ENCODE results near the gene CASS4.
"Not testable (repeated sequence)": the region's sequence is repeated elsewhere in the genome, so short reads cannot be mapped to it uniquely, and the experiment has no call there.

The CASS4 gene

DNA sequence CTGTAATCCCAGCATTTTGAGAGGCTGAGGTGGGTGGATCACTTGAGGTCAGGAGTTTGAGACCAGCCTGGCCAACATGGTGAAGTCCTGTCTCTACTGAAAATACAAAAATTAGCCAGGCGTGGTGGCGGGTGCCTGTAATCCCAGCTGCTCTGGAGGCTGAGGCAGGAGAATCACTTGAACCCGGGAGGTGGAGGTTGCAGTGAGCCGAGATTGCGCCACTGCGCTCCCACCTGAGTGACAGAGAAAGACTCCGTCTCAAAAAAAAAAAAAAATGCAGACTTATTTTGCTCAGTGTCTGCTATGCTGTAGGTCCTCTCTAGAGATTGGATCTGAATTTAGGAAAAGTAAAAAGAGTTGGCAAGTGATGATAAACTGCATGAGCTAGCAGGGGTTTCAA is 773 bp upstream of the CASS4 start:
- not testable (repeated sequence) for H3K9me3 ChIP-seq (ENCODE audit: control insufficient read depth, insufficient read depth, low read length); H3K4me3 ChIP-seq (ENCODE audit: low read length); H3K27me3 ChIP-seq (ENCODE audit: control insufficient read depth, insufficient read depth, low read length); H3K4me1 ChIP-seq (ENCODE audit: control insufficient read depth, insufficient read depth, low read length); DNase-seq (ENCODE audit: low read depth, low spot score); H3K36me3 ChIP-seq (ENCODE audit: control insufficient read depth, insufficient read depth, low read length); H3K27ac ChIP-seq (ENCODE audit: low read length)
- no CpG with 5 or more reads among the region's 7 CpGs for WGBS (ENCODE audit: insufficient coverage, insufficient read length)

- no peak overlapping the region for H3K4me3 ChIP-seq (ENCODE audit: low read length)
- DNase-seq (ENCODE audit: low read depth, low spot score) = no peak
- no peaks in the 10 kb centered on the region for H3K9me3 ChIP-seq (ENCODE audit: control insufficient read depth, insufficient read depth, low read length)
- H3K27me3 ChIP-seq (ENCODE audit: control insufficient read depth, insufficient read depth, low read length) = no peaks in the 10 kb centered on the region
- 100% methylated on average over 1 of the region's 7 CpGs for WGBS (ENCODE audit: insufficient coverage, insufficient read length)
- H3K27ac ChIP-seq (ENCODE audit: low read length) = no peak overlapping the region
- H3K4me1 ChIP-seq (ENCODE audit: control insufficient read depth, insufficient read depth, low read length) = no peaks in the 10 kb centered on the region
- peaks cover 4% of the 10 kb centered on the region; the same call in 1 of the 2 replicates for H3K36me3 ChIP-seq (ENCODE audit: control insufficient read depth, insufficient read depth, low read length)
Measured at GRCh38 chr20:56412473-56412790, 372 bp downstream of the CASS4 start.

- no peak for DNase-seq (ENCODE audit: low read depth, low spot score)
- Histone ChIP-seq H3K4me1 (ENCODE audit: control insufficient read depth, insufficient read depth, low read length) (no peaks in the 10 kb centered on the region), H3K9me3 (ENCODE audit: control insufficient read depth, insufficient read depth, low read length) (no peaks in the 10 kb centered on the region), H3K27me3 (ENCODE audit: control insufficient read depth, insufficient read depth, low read length) (no peaks in the 10 kb centered on the region), H3K36me3 (ENCODE audit: control insufficient read depth, insufficient read depth, low read length) (0 out of 2 replicates have a peak, but pooled peaks cover under 1% of the 10 kb centered on the region), H3K4me3 (ENCODE audit: low read length) (no peak overlapping the region), H3K27ac (ENCODE audit: low read length) (no peak overlapping the region)
- no CpG with 5 or more reads among the region's 3 CpGs for WGBS (ENCODE audit: insufficient coverage, insufficient read length)
Measured at GRCh38 chr20:56412949-56413348, 889 bp downstream of the CASS4 start.

GRCh38 chr20:56414842-56415765 is 3.0 kb downstream of the CASS4 start:
- no CpG with 5 or more reads among the region's 12 CpGs for WGBS (ENCODE audit: insufficient coverage, insufficient read length)
- no peaks in the 10 kb centered on the region for H3K36me3 ChIP-seq (ENCODE audit: control insufficient read depth, insufficient read depth, low read length)
- no peaks in the 10 kb centered on the region for H3K9me3 ChIP-seq (ENCODE audit: control insufficient read depth, insufficient read depth, low read length)
- no peak for DNase-seq (ENCODE audit: low read depth, low spot score)
- H3K27me3 ChIP-seq (ENCODE audit: control insufficient read depth, insufficient read depth, low read length) = no peaks in the 10 kb centered on the region
- no peaks in the 10 kb centered on the region for H3K4me1 ChIP-seq (ENCODE audit: control insufficient read depth, insufficient read depth, low read length)
- H3K4me3 ChIP-seq (ENCODE audit: low read length) = no peak overlapping the region
- H3K27ac ChIP-seq (ENCODE audit: low read length) = no peak overlapping the region

DNA sequence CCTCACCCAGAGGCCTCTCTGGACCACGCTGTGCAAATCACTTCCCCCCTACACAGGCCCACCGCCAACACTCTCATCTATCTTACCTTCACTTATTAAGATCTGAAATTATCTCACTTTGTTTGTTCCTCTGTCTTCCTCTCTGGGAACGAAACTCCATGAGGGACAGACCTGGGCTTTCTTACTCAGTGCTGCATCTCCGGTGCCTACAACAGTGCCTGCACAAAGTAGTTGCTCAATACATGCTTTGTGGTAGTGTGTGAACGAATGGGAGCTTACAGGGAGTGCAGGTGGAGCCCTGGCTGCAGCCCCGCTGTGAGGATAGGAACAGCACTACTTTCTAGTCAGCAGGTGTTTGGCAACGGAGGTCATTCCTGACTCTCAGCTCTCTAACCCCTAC is 5.3 kb downstream of the CASS4 start:
- Histone ChIP-seq H3K27me3 (ENCODE audit: control insufficient read depth, insufficient read depth, low read length) (peaks cover 1% of the 10 kb centered on the region; the same call in 1 of the 2 replicates), H3K27ac (ENCODE audit: low read length) (no peak overlapping the region), H3K4me1 (ENCODE audit: control insufficient read depth, insufficient read depth, low read length) (no peaks in the 10 kb centered on the region), H3K9me3 (ENCODE audit: control insufficient read depth, insufficient read depth, low read length) (no peaks in the 10 kb centered on the region), H3K4me3 (ENCODE audit: low read length) (no peak overlapping the region), H3K36me3 (ENCODE audit: control insufficient read depth, insufficient read depth, low read length) (no peaks in the 10 kb centered on the region)
- no peak for DNase-seq (ENCODE audit: low read depth, low spot score)
- no CpG with 5 or more reads among the region's 7 CpGs for WGBS (ENCODE audit: insufficient coverage, insufficient read length)

GRCh38 chr20:56417911-56418310 is 5.9 kb downstream of the CASS4 start:
- no peak for DNase-seq (ENCODE audit: low read depth, low spot score)
- peaks cover 2% of the 10 kb centered on the region; the same call in 1 of the 2 replicates for H3K4me1 ChIP-seq (ENCODE audit: control insufficient read depth, insufficient read depth, low read length)
- no peaks in the 10 kb centered on the region for H3K36me3 ChIP-seq (ENCODE audit: control insufficient read depth, insufficient read depth, low read length)
- H3K4me3 ChIP-seq (ENCODE audit: low read length) = no peak overlapping the region
- H3K27ac ChIP-seq (ENCODE audit: low read length) = no peak overlapping the region
- no peaks in the 10 kb centered on the region for H3K9me3 ChIP-seq (ENCODE audit: control insufficient read depth, insufficient read depth, low read length)
- H3K27me3 ChIP-seq (ENCODE audit: control insufficient read depth, insufficient read depth, low read length) = peaks cover 1% of the 10 kb centered on the region; the same call in 1 of the 2 replicates
- no CpG with 5 or more reads among the region's 4 CpGs for WGBS (ENCODE audit: insufficient coverage, insufficient read length)

- peaks cover 2% of the 10 kb centered on the region; the same call in 1 of the 2 replicates for H3K4me1 ChIP-seq (ENCODE audit: control insufficient read depth, insufficient read depth, low read length)
- H3K36me3 ChIP-seq (ENCODE audit: control insufficient read depth, insufficient read depth, low read length) = no peaks in the 10 kb centered on the region
- DNase-seq (ENCODE audit: low read depth, low spot score) = no peak
- WGBS (ENCODE audit: insufficient coverage, insufficient read length) = no CpG with 5 or more reads among the region's 11 CpGs
- peaks cover 1% of the 10 kb centered on the region; the same call in 1 of the 2 replicates for H3K27me3 ChIP-seq (ENCODE audit: control insufficient read depth, insufficient read depth, low read length)
- no peak overlapping the region for H3K4me3 ChIP-seq (ENCODE audit: low read length)
- H3K9me3 ChIP-seq (ENCODE audit: control insufficient read depth, insufficient read depth, low read length) = no peaks in the 10 kb centered on the region
- no peak overlapping the region for H3K27ac ChIP-seq (ENCODE audit: low read length)
Measured at GRCh38 chr20:56418385-56418861, 6.4 kb downstream of the CASS4 start.

- Histone ChIP-seq H3K9me3 (ENCODE audit: control insufficient read depth, insufficient read depth, low read length) (no peaks in the 10 kb centered on the region), H3K4me1 (ENCODE audit: control insufficient read depth, insufficient read depth, low read length) (peaks cover 2% of the 10 kb centered on the region; the same call in 1 of the 2 replicates), H3K4me3 (ENCODE audit: low read length) (no peak overlapping the region), H3K27ac (ENCODE audit: low read length) (no peak overlapping the region), H3K27me3 (ENCODE audit: control insufficient read depth, insufficient read depth, low read length) (peaks cover 1% of the 10 kb centered on the region; the same call in 1 of the 2 replicates), H3K36me3 (ENCODE audit: control insufficient read depth, insufficient read depth, low read length) (no peaks in the 10 kb centered on the region)
- no peak for DNase-seq (ENCODE audit: low read depth, low spot score)
- no CpG with 5 or more reads among the region's 2 CpGs for WGBS (ENCODE audit: insufficient coverage, insufficient read length)
Measured at GRCh38 chr20:56420028-56420427, 8.0 kb downstream of the CASS4 start.

DNA sequence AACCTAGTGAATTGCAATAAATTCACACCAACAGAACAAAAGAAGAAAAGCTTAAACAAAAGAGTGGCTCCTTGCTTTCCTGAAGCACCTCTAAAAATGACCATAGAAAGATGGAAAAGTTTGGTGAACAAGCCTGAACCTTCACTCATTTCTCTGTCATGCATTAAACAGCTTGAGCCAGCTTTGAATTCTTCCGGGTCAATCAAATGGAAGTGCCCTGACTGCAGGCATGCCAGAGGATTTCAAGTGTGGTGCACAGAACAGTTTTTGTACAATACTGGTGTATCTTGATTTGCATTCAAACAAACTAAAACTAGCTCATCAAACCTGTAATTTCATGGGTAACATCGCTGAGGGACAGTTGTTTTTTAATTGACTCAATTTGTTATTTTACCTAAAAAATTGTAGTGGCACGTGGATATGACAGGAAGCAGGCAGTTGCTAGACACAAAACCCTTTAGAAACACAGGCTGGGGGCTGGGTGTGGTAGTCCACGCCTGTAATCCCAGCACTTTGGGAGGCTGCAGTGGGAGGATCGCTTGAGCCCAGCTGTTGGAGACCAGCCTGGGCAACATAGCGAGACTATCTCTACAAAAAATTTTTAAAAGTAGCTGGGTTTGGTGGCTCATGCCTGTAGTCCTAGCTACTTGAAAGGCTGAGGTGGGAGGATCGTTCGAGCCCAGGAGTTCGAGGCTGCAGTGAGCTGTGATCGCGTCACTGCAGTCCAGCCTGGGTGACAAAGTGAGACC is 9.1 kb downstream of the CASS4 start:
- Histone ChIP-seq H3K27me3 (ENCODE audit: control insufficient read depth, insufficient read depth, low read length) (peaks cover 1% of the 10 kb centered on the region; the same call in 1 of the 2 replicates), H3K4me1 (ENCODE audit: control insufficient read depth, insufficient read depth, low read length) (peaks cover 2% of the 10 kb centered on the region; the same call in 1 of the 2 replicates), H3K36me3 (ENCODE audit: control insufficient read depth, insufficient read depth, low read length) (no peaks in the 10 kb centered on the region), H3K27ac (ENCODE audit: low read length) (no peak overlapping the region), H3K9me3 (ENCODE audit: control insufficient read depth, insufficient read depth, low read length) (no peaks in the 10 kb centered on the region), H3K4me3 (ENCODE audit: low read length) (no peak overlapping the region)
- no peak for DNase-seq (ENCODE audit: low read depth, low spot score)
- no CpG with 5 or more reads among the region's 11 CpGs for WGBS (ENCODE audit: insufficient coverage, insufficient read length)

GRCh38 chr20:56422076-56422823 is 10.2 kb downstream of the CASS4 start:
- no peak for DNase-seq (ENCODE audit: low read depth, low spot score)
- no peak overlapping the region for H3K27ac ChIP-seq (ENCODE audit: low read length)
- no peak overlapping the region for H3K4me3 ChIP-seq (ENCODE audit: low read length)
- H3K27me3 ChIP-seq (ENCODE audit: control insufficient read depth, insufficient read depth, low read length) = peaks cover 1% of the 10 kb centered on the region; the same call in 1 of the 2 replicates
- no peaks in the 10 kb centered on the region for H3K36me3 ChIP-seq (ENCODE audit: control insufficient read depth, insufficient read depth, low read length)
- H3K9me3 ChIP-seq (ENCODE audit: control insufficient read depth, insufficient read depth, low read length) = no peaks in the 10 kb centered on the region
- H3K4me1 ChIP-seq (ENCODE audit: control insufficient read depth, insufficient read depth, low read length) = peaks cover 2% of the 10 kb centered on the region; the same call in 1 of the 2 replicates
- no CpG with 5 or more reads among the region's 9 CpGs for WGBS (ENCODE audit: insufficient coverage, insufficient read length)

Measured in iPS DF 6.9 (cell line).